ENCODE data around the gene HAUS8.

Gene HAUS8

GRCh38 chr19:17045907-17046502 is 29.2 kb downstream of the HAUS8 start:
- Histone ChIP-seq H3K4me3 (ENCODE audit: low read length) (no peak overlapping the region), H3K9me3 (ENCODE audit: control insufficient read depth, low read length) (no peaks in the 10 kb centered on the region), H3K36me3 (ENCODE audit: control insufficient read depth, insufficient read depth, low read length, severe bottlenecking) (no peaks in the 10 kb centered on the region), H3K27me3 (replicated peaks; ENCODE audit: control insufficient read depth, insufficient read depth, low read length) (peaks cover 18% of the 10 kb centered on the region), H3K4me1 (ENCODE audit: control insufficient read depth, insufficient read depth, low read length) (peaks cover 29% of the 10 kb centered on the region), H3K9ac (ENCODE audit: low read length) (no peak overlapping the region)
- no peak for DNase-seq (ENCODE audit: low read depth)

DNA sequence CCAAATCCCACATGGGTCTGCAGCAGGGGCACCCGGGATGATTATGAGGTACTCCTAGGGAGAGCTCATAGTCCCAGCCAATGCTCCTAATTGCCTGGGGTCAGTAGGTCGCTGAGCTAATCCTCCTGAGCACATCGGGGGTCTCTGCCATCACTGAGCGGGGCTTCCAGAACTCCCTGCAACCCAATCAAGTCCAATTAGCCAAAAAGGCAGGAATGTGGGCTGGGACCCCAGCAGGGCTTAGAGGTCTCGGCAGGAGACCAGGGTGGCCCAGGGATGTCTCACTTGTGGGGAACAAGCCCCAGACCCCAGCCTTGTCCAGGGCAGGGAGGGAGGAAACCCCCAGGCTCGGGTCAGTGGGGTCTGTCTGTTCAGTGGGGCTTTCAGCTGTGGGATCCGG is 31.5 kb downstream of the HAUS8 start:
- Histone ChIP-seq H3K9me3 (ENCODE audit: control insufficient read depth, low read length) (no peaks in the 10 kb centered on the region), H3K36me3 (ENCODE audit: control insufficient read depth, insufficient read depth, low read length, severe bottlenecking) (no peaks in the 10 kb centered on the region), H3K9ac (ENCODE audit: low read length) (no peak overlapping the region), H3K27me3 (replicated peaks; ENCODE audit: control insufficient read depth, insufficient read depth, low read length) (peaks cover 23% of the 10 kb centered on the region), H3K4me1 (ENCODE audit: control insufficient read depth, insufficient read depth, low read length) (peaks cover 17% of the 10 kb centered on the region), H3K4me3 (ENCODE audit: low read length) (no peak overlapping the region)
- no peak for DNase-seq (ENCODE audit: low read depth)

GRCh38 chr19:17041976-17042375 is 33.3 kb downstream of the HAUS8 start:
- Histone ChIP-seq H3K9ac (ENCODE audit: low read length) (no peak overlapping the region), H3K36me3 (ENCODE audit: control insufficient read depth, insufficient read depth, low read length, severe bottlenecking) (no peaks in the 10 kb centered on the region), H3K4me1 (ENCODE audit: control insufficient read depth, insufficient read depth, low read length) (peaks cover 6% of the 10 kb centered on the region), H3K9me3 (ENCODE audit: control insufficient read depth, low read length) (no peaks in the 10 kb centered on the region), H3K27me3 (replicated peaks; ENCODE audit: control insufficient read depth, insufficient read depth, low read length) (peaks cover 30% of the 10 kb centered on the region), H3K4me3 (ENCODE audit: low read length) (no peak overlapping the region)
- DNase-seq (ENCODE audit: low read depth), result no peak

DNA sequence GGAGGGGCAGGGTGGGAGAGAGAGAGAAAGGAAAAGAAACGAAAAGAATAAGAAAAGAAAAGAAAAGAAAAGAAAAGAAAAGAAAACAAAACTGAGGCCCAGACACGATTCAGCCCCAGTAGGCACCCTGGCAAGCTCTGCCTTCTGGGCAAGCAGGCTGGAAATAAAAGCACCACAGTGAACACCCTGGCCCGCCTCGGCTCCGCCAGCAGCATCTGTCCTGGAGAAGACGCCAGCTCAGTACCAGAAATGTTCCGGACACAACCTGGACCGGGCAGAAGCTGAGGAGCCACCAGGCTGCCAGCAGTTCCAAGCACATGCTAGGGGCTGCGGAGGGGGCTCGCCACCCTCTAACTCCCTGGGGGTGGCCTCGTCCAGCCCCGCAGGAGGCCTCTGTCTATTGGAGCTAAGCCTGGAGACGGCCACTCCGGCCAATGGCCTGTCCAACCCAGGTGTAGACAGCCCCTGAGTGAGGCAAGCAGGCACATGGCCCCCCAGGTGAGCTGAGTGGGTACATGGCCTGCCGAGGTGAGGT is 37.2 kb downstream of the HAUS8 start:
- peaks cover 13% of the 10 kb centered on the region for H3K27me3 ChIP-seq (replicated peaks; ENCODE audit: control insufficient read depth, insufficient read depth, low read length)
- H3K9ac ChIP-seq (ENCODE audit: low read length), result no peak overlapping the region
- no peaks in the 10 kb centered on the region for H3K36me3 ChIP-seq (ENCODE audit: control insufficient read depth, insufficient read depth, low read length, severe bottlenecking)
- H3K4me1 ChIP-seq (ENCODE audit: control insufficient read depth, insufficient read depth, low read length), result peaks cover 6% of the 10 kb centered on the region
- no peaks in the 10 kb centered on the region for H3K9me3 ChIP-seq (ENCODE audit: control insufficient read depth, low read length)
- H3K4me3 ChIP-seq (ENCODE audit: low read length), result no peak overlapping the region
- no peak for DNase-seq (ENCODE audit: low read depth)

GRCh38 chr19:17037184-17037583 is 38.1 kb downstream of the HAUS8 start:
- Histone ChIP-seq H3K9ac (ENCODE audit: low read length) (no peak overlapping the region), H3K9me3 (ENCODE audit: control insufficient read depth, low read length) (no peaks in the 10 kb centered on the region)
- DNase-seq (ENCODE audit: low read depth), result no peak

GRCh38 chr19:17036640-17037039 is 38.6 kb downstream of the HAUS8 start:
- H3K4me1 ChIP-seq (ENCODE audit: control insufficient read depth, insufficient read depth, low read length), result peaks cover under 1% of the 10 kb centered on the region
- no peaks in the 10 kb centered on the region for H3K9me3 ChIP-seq (ENCODE audit: control insufficient read depth, low read length)
- no peak for DNase-seq (ENCODE audit: low read depth)
- H3K9ac ChIP-seq (ENCODE audit: low read length), result no peak overlapping the region
- no peaks in the 10 kb centered on the region for H3K36me3 ChIP-seq (ENCODE audit: control insufficient read depth, insufficient read depth, low read length, severe bottlenecking)
- no peak overlapping the region for H3K4me3 ChIP-seq (ENCODE audit: low read length)
- peaks cover 17% of the 10 kb centered on the region for H3K27me3 ChIP-seq (replicated peaks; ENCODE audit: control insufficient read depth, insufficient read depth, low read length)

More at GRCh38 chr19:17037184-17037583, 38.1 kb downstream of the HAUS8 start:
- Histone ChIP-seq H3K4me1 (ENCODE audit: control insufficient read depth, insufficient read depth, low read length) (peaks cover 6% of the 10 kb centered on the region), H3K36me3 (ENCODE audit: control insufficient read depth, insufficient read depth, low read length, severe bottlenecking) (no peaks in the 10 kb centered on the region), H3K27me3 (replicated peaks; ENCODE audit: control insufficient read depth, insufficient read depth, low read length) (peaks cover 17% of the 10 kb centered on the region), H3K4me3 (ENCODE audit: low read length) (no peak overlapping the region)

GRCh38 chr19:17035842-17036424 is 39.3 kb downstream of the HAUS8 start:
- Histone ChIP-seq H3K4me3 (ENCODE audit: low read length) (no peak overlapping the region), H3K9me3 (ENCODE audit: control insufficient read depth, low read length) (no peaks in the 10 kb centered on the region), H3K36me3 (ENCODE audit: control insufficient read depth, insufficient read depth, low read length, severe bottlenecking) (no peaks in the 10 kb centered on the region), H3K27me3 (replicated peaks; ENCODE audit: control insufficient read depth, insufficient read depth, low read length) (peaks cover 17% of the 10 kb centered on the region), H3K4me1 (ENCODE audit: control insufficient read depth, insufficient read depth, low read length) (no peaks in the 10 kb centered on the region), H3K9ac (ENCODE audit: low read length) (no peak overlapping the region)
- no peak for DNase-seq (ENCODE audit: low read depth)

DNA sequence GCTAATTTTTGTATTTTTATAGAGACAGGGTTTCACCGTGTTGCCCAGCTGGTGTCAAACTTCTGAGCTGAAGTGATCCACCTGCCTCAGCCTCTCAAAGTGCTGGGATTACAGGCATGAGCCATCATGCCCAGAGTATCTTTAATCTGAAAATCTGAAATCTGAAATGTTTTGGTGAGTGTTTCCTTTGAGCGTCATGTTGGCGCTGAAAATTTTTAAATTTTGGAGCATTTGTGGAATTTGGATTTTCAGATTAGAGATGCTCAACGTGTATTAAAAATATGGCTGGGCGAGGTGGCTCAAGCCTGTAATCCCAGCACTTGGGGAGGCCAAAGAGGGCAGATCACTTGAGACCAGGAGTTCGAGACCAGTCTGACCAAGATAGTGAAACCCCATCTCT is 43.5 kb downstream of the HAUS8 start:
- Histone ChIP-seq H3K4me3 (ENCODE audit: low read length) (no peak overlapping the region), H3K9me3 (ENCODE audit: control insufficient read depth, low read length) (no peaks in the 10 kb centered on the region), H3K9ac (ENCODE audit: low read length) (no peak overlapping the region), H3K27me3 (replicated peaks; ENCODE audit: control insufficient read depth, insufficient read depth, low read length) (peaks cover 34% of the 10 kb centered on the region), H3K36me3 (ENCODE audit: control insufficient read depth, insufficient read depth, low read length, severe bottlenecking) (no peaks in the 10 kb centered on the region), H3K4me1 (ENCODE audit: control insufficient read depth, insufficient read depth, low read length) (no peaks in the 10 kb centered on the region)
- DNase-seq (ENCODE audit: low read depth), result no peak

GRCh38 chr19:17027535-17027975 is 47.7 kb downstream of the HAUS8 start:
- peaks cover 56% of the 10 kb centered on the region for H3K27me3 ChIP-seq (replicated peaks; ENCODE audit: control insufficient read depth, insufficient read depth, low read length)
- no peak for DNase-seq (ENCODE audit: low read depth)
- no peak overlapping the region for H3K9ac ChIP-seq (ENCODE audit: low read length)
- no peaks in the 10 kb centered on the region for H3K36me3 ChIP-seq (ENCODE audit: control insufficient read depth, insufficient read depth, low read length, severe bottlenecking)
- no peak overlapping the region for H3K4me3 ChIP-seq (ENCODE audit: low read length)
- peaks cover 19% of the 10 kb centered on the region for H3K9me3 ChIP-seq (ENCODE audit: control insufficient read depth, low read length)
- no peaks in the 10 kb centered on the region for H3K4me1 ChIP-seq (ENCODE audit: control insufficient read depth, insufficient read depth, low read length)

DNA sequence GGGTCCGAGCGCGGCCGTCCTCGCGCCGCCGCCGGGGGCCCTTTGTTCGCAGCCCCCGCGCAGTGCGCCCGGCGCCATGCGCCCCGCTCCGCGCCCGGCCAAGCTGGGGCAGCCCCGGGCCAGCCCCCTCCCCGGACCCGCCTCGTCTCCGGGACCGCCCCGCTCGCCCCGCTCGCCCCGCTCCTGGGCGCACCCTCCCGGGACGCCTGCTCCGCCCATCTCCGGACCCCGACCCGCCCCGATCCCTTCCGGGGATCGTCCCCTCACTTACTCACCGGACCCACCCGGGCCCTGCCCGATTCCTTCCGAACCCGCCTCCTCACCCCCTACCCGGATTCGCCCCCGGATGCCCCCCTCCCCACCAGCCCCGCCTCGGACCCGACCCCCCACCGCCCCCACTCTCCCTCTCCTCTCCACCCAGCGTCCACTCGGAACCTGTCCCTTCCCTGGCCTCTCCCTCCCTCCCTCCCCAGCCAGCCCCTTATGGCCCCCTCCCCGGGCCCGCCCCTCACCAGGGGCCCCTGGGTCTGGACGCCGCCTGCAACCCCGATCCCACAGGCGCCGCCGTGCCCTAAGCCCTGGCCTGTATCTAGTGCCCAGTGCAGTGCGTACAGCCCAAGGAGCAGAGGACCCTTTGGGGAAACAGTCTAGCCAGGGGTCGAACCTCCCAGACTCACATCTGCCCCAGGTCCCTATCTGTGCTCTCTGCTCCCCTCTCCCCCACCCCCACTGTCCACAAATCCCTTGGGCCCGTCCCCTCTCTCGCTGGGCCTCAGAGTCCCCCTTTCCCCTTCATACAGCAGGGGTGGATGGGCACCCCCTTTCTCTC is 48.3 kb downstream of the HAUS8 start, which contains the start of gene CPAMD8:
TSS of gene CPAMD8 (minus strand) at position 105 of the 829 bp plus-strand sequence. CDS start 168 bp downstream, outside the sequence.
- H3K36me3 ChIP-seq (ENCODE audit: control insufficient read depth, insufficient read depth, low read length, severe bottlenecking), result no peaks in the 10 kb centered on the region
- no peak within 1 kb of the TSS for H3K9ac ChIP-seq (ENCODE audit: low read length)
- H3K4me1 ChIP-seq (ENCODE audit: control insufficient read depth, insufficient read depth, low read length), result no peaks in the 10 kb centered on the region
- H3K27me3 ChIP-seq (replicated peaks; ENCODE audit: control insufficient read depth, insufficient read depth, low read length), result peaks cover 52% of the 10 kb centered on the region
- no peak within 1 kb of the TSS for H3K4me3 ChIP-seq (ENCODE audit: low read length)
- no peak for DNase-seq (ENCODE audit: low read depth)
- peaks cover 19% of the 10 kb centered on the region for H3K9me3 ChIP-seq (ENCODE audit: control insufficient read depth, low read length)

DNA sequence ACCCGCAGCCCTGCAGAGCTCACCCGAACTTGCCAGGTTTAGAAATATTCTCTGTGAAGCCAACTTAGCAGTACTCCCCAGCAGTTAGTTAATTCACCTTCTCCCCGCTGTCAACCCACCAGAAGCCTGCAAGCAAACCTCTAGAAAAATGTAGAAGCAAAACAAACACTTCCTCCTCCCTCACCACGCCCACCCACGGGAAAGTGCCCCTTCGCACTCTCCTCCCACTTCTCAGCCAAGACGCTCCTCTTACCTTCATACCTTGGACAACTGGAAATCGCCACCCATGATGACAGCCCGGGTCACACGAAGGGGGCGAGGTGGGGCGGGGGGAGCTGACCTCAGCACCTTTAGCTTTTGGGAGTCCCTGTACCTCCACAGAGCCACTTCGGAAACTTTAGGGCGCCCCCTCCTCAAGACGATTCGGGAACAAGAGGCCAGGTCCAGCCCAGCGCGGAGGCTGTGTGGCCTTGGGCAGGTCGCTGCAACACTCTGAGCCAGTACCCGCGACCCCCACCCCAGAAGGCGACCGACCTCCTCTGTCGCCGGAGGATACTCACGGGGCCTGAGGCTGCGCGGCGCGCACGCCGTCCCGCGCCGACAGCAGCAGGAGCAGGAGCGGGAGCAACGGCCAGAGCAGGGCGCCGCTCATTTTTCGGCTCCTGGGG is 49.1 kb downstream of the HAUS8 start:
- Histone ChIP-seq H3K4me1 (ENCODE audit: control insufficient read depth, insufficient read depth, low read length) (peaks cover 6% of the 10 kb centered on the region), H3K36me3 (ENCODE audit: control insufficient read depth, insufficient read depth, low read length, severe bottlenecking) (no peaks in the 10 kb centered on the region), H3K27me3 (replicated peaks; ENCODE audit: control insufficient read depth, insufficient read depth, low read length) (peaks cover 52% of the 10 kb centered on the region), H3K4me3 (ENCODE audit: low read length) (no peak overlapping the region), H3K9ac (ENCODE audit: low read length) (no peak overlapping the region), H3K9me3 (ENCODE audit: control insufficient read depth, low read length) (peaks cover 19% of the 10 kb centered on the region)
- peak; percentile 3 for DNase-seq (ENCODE audit: low read depth)
